AML-193 (cell line): ENCODE results near the gene TRIM10.
"Not testable (repeated sequence)": the region's sequence is repeated elsewhere in the genome, so short reads cannot be mapped to it uniquely, and the experiment has no call there.

Experiments
- DNase-seq, 2 experiments: peaks; one replicate each; lab custom pipeline; 2025; lab: John Stamatoyannopoulos, UW

Gene TRIM10

GRCh38 chr6:30129265-30130178, 31.5 kb downstream of the TRIM10 start:
- peak in 1 of 2 experiments; percentile 9 for DNase-seq

- DNase-seq: no peak
Observed at GRCh38 chr6:30127238-30128093, 33.5 kb downstream of the TRIM10 start.

GRCh38 chr6:30122515-30122914, 38.5 kb downstream of the TRIM10 start:
- DNase-seq: peak; percentile 35 to 40

- no peak for DNase-seq
Observed at GRCh38 chr6:30121446-30122366, 39.3 kb downstream of the TRIM10 start.

GRCh38 chr6:30118691-30119090, 42.3 kb downstream of the TRIM10 start:
- DNase-seq: not testable (repeated sequence)

- DNase-seq: peak in 1 of 2 experiments; percentile 17
Observed at GRCh38 chr6:30116724-30117123, 44.3 kb downstream of the TRIM10 start.

- DNase-seq: no peak
Observed at GRCh38 chr6:30113841-30114240, 47.2 kb downstream of the TRIM10 start.

GRCh38 chr6:30113003-30113759, 47.8 kb downstream of the TRIM10 start, which contains the start of gene TRIM31:
Gene TRIM31 (minus strand): TSS chr6:30113090. CDS start chr6:30112805, 285 bp downstream.
- DNase-seq: no peak

GRCh38 chr6:30112402-30112994, 48.5 kb downstream of the TRIM10 start:
- no peak for DNase-seq

GRCh38 chr6:30111266-30111856, 49.6 kb downstream of the TRIM10 start:
- no peak for DNase-seq

- DNase-seq: no peak
Observed at GRCh38 chr6:30104661-30105060, 56.4 kb downstream of the TRIM10 start.

GRCh38 chr6:30103872-30104179, 57.2 kb downstream of the TRIM10 start:
- DNase-seq: no peak

- peak; percentile 93 to 94 for DNase-seq
Observed at GRCh38 chr6:30102970-30103871, 57.8 kb downstream of the TRIM10 start.

GRCh38 chr6:30102414-30102969, 58.5 kb downstream of the TRIM10 start:
- DNase-seq: peak; percentile 77 to 81
